HepG2 (cell line): Measurements from ENCODE around the gene ZC3H12A. TPM values are rescaled to one million over a fixed set of nuclear protein-coding genes. Genes with fewer than 3 reads are reported as not detected.

Source experiments
- ATAC-seq: fragments of 200-7000 bp; cut with Tn5 transposase; 3 replicates; pipeline ENCODE4 v1.9.1; 2020; ENCODE audit warnings: mild to moderate bottlenecking, moderate library complexity
- BruUV-seq: library from RNA; stranded (reverse); fragments of 400-500 nt; replicated peaks from 2 replicates; lab custom pipeline; 2021; lab: Mats Ljungman, UMichigan
- CTCF ChIA-PET: fragments of 300-600 bp; formaldehyde crosslinking; extraction: SDS; loops from one replicate; lab custom pipeline; 2021; ENCODE audit warnings: low total read pairs, inconsistent platforms, low intra/inter-chr PET ratio; lab: Yijun Ruan, JAX
- POLR2A ChIA-PET: fragments of 350-600 bp; sonication (Branson Sonifier 250); formaldehyde crosslinking; loops from one replicate; lab custom pipeline; 2020; ENCODE audit warnings: antibody characterized with exemption, inconsistent platforms; lab: Yijun Ruan, JAX
- DNase-seq: peaks from one replicate; pipeline ENCODE4 v3.0.0-alpha.2; 2015; ENCODE audit warnings: low spot score
- FAIRE-seq: peaks from 3 replicates; lab custom pipeline; 2011; peaks lifted over from hg19 to GRCh38; lab: Jason Lieb, UNC
- H2AFZ ChIP-seq: one replicate; pipeline ENCODE4 v1.6.1; 2011; ENCODE audit warnings: low read length, inconsistent platforms
- H3K27ac ChIP-seq: fragments of 300-600 bp; 3 replicates; pipeline ENCODE4 v1.8.0; 2011; ENCODE audit warnings: mixed run types, mild to moderate bottlenecking, mixed read lengths, low read length, inconsistent platforms; ENCODE audit not compliant: insufficient read depth; ENCODE audit errors: extremely low read length
- H3K27me3 ChIP-seq, 2 experiments: fragments of 200-600 bp in 1 of 2; 2 replicates in 1 of 2; 3 replicates in 1 of 2; pipeline versions ENCODE4 v1.6.0 to v1.8.0; 2011; ENCODE audit warnings: low read length in 2 of 2, mild to moderate bottlenecking in 2 of 2, moderate library complexity in 2 of 2, inconsistent platforms in 1 of 2; ENCODE audit not compliant: insufficient read depth in 2 of 2, control insufficient read depth in 1 of 2
- H3K36me3 ChIP-seq, 2 experiments: fragments of 200-600 bp in 1 of 2; replicated peaks in 1 of 2; 2 replicates in 1 of 2; 3 replicates in 1 of 2; pipeline versions ENCODE4 v1.5.1 to v1.8.0; 2011; ENCODE audit warnings: low read length in 2 of 2, inconsistent platforms in 1 of 2; ENCODE audit not compliant: insufficient read depth in 2 of 2, control insufficient read depth in 1 of 2
- H3K4me1 ChIP-seq: 2 replicates; pipeline ENCODE4 v1.5.1; 2012; ENCODE audit warnings: low read length, inconsistent platforms; ENCODE audit not compliant: insufficient read depth
- H3K4me2 ChIP-seq: 2 replicates; pipeline ENCODE4 v1.6.0; 2011; ENCODE audit warnings: low read depth, low read length, inconsistent platforms
- H3K4me3 ChIP-seq, 3 experiments: fragments of 200-600 bp in 1 of 3; sonication (generic), shearing (Covaris generic) in 1 of 3; replicated peaks in 1 of 3; 2 replicates each; pipeline ENCODE4 v1.5.1; 2011 to 2016; ENCODE audit warnings: low read length in 3 of 3, inconsistent platforms in 2 of 3, low read depth in 2 of 3, mild to moderate bottlenecking in 2 of 3, control low read depth in 1 of 3, mixed read lengths in 1 of 3; ENCODE audit not compliant: insufficient read depth in 1 of 3
- H3K79me2 ChIP-seq: one replicate; pipeline ENCODE4 v1.6.1; 2011; ENCODE audit warnings: low read length, inconsistent platforms; ENCODE audit not compliant: insufficient read depth
- H3K9ac ChIP-seq: 2 replicates; pipeline ENCODE4 v1.6.0; 2011; ENCODE audit warnings: mild to moderate bottlenecking, low read depth, low read length, inconsistent platforms; ENCODE audit not compliant: insufficient read depth
- H3K9me3 ChIP-seq: 2 replicates; pipeline ENCODE4 v1.5.1; 2012; ENCODE audit warnings: mild to moderate bottlenecking, low read length
- H4K20me1 ChIP-seq: 2 replicates; pipeline ENCODE4 v1.6.0; 2011; ENCODE audit warnings: inconsistent platforms, mild to moderate bottlenecking, low read length, moderate library complexity; ENCODE audit not compliant: insufficient read depth
- GTF3A ChIP-seq: sonication (generic); formaldehyde crosslinking; conservative IDR thresholded peaks from 2 replicates; pipeline ENCODE4 v1.4.0; 2020; ENCODE audit warnings: mild to moderate bottlenecking, missing genetic modification reagents
- HDAC1 ChIP-seq: sonication (generic); formaldehyde crosslinking; IDR thresholded peaks from 2 replicates; pipeline ENCODE4 v1.5.1; 2020; ENCODE audit warnings: mild to moderate bottlenecking, missing genetic modification reagents
- MATR3 ChIP-seq: sonication (generic); formaldehyde crosslinking; IDR thresholded peaks from 2 replicates; pipeline ENCODE4 v1.4.0; 2020; ENCODE audit warnings: missing genetic modification reagents
- MTA1 ChIP-seq: sonication (generic); formaldehyde crosslinking; IDR thresholded peaks from 2 replicates; pipeline ENCODE4 v1.4.0; 2020; ENCODE audit warnings: missing genetic modification reagents, mild to moderate bottlenecking, borderline replicate concordance
- MXI1 ChIP-seq: IDR thresholded peaks from 3 replicates; pipeline ENCODE4 v1.6.1; 2012; ENCODE audit warnings: low read depth, low read length, inconsistent platforms, borderline replicate concordance
- PHF8 ChIP-seq: sonication (generic); formaldehyde crosslinking; IDR thresholded peaks from 2 replicates; pipeline ENCODE4 v1.5.0; 2020; ENCODE audit warnings: missing genetic modification reagents
- RAD21 ChIP-seq: fragments of 450-650 bp; formaldehyde crosslinking; IDR thresholded peaks from 2 replicates; pipeline ENCODE4 v1.5.0; 2020; ENCODE audit warnings: mild to moderate bottlenecking
- ZIK1 ChIP-seq: sonication (generic); formaldehyde crosslinking; IDR thresholded peaks from 2 replicates; pipeline ENCODE4 v1.5.0; 2020; ENCODE audit warnings: mild to moderate bottlenecking, low read depth, missing genetic modification reagents, borderline replicate concordance
- ZNF280B ChIP-seq: sonication (generic); formaldehyde crosslinking; IDR thresholded peaks from 2 replicates; pipeline ENCODE4 v1.5.0; 2020; ENCODE audit warnings: missing genetic modification reagents, mild to moderate bottlenecking, borderline replicate concordance
- ZNF580 ChIP-seq: IDR thresholded peaks from 2 replicates; pipeline ENCODE4 v1.6.1; 2016; ENCODE audit warnings: low read depth, borderline replicate concordance
- ZNF589 ChIP-seq: sonication (generic); formaldehyde crosslinking; conservative IDR thresholded peaks from 2 replicates; pipeline ENCODE4 v1.8.0; 2022; ENCODE audit warnings: mild to moderate bottlenecking, moderate library complexity, missing genetic modification reagents
- ZNF850 ChIP-seq: sonication (generic); formaldehyde crosslinking; conservative IDR thresholded peaks from 2 replicates; pipeline ENCODE4 v1.9.0; 2021; ENCODE audit warnings: mild to moderate bottlenecking, missing genetic modification reagents
- WGBS: methylation state at CpG from one replicate; pipeline ENCODE4 v1.1.6; 2017; ENCODE audit warnings: low lambda C conversion rate; 5-methylcytosine and 5-hydroxymethylcytosine counted together
- in situ Hi-C: cut with HindIII; loops from 2 replicates; pipeline ENCODE4 v1.10.0; 2017; ENCODE audit warnings: low pct_unique_long_range_greater_than_20kb; ENCODE audit not compliant: extremely low pct_ligation_motif_present
- intact Hi-C: fragments of 100-400 bp; cut with micrococcal nuclease; formaldehyde crosslinking; loops from one replicate; pipeline ENCODE4 v1.10.0; 2022; ENCODE audit not compliant: unreplicated experiment
- polyA plus RNA-seq, 8 experiments: library from polyadenylated mRNA; depleted of rRNA in 3 of 8; stranded (reverse) in 7 of 8; unstranded in 1 of 8; fragments of >200 nt; fragmentation: Illumina TruSeq in 4 of 8; extraction: Trizol in 4 of 8; gene quantifications; 2 replicates each; pipeline versions ENCODE4 v1.2.1 to v1.2.3, GENCODE V29; 2011 to 2016; ENCODE audit warnings: low read depth in 4 of 8, missing spikeins in 1 of 8, mixed read lengths in 1 of 8; ENCODE audit not compliant: insufficient read depth in 1 of 8
- total RNA-seq, 5 experiments: library from RNA; depleted of rRNA; stranded (reverse); fragments of >200 nt; fragmentation: Illumina TruSeq; extraction: Trizol; gene quantifications; 2 replicates each; pipeline ENCODE4 v1.2.3, GENCODE V29; 2016; ENCODE audit warnings: low read depth in 1 of 5
- TF ChIP-seq, protein P1 (sequence below): sonication (generic); formaldehyde crosslinking; IDR thresholded peaks from 2 replicates; pipeline ENCODE4 v1.4.0; 2020; ENCODE audit warnings: missing genetic modification reagents
- TF ChIP-seq, protein P2 (sequence below): sonication (generic); formaldehyde crosslinking; IDR thresholded peaks from 2 replicates; pipeline ENCODE4 v1.4.0; 2020; ENCODE audit warnings: missing genetic modification reagents, mild to moderate bottlenecking, borderline replicate concordance

The ZC3H12A gene
- total and polyA plus RNA-seq, 2 of the 13 experiments (the other 11 are each of a cell fraction or from before 2014, with no cell fraction given): 6.8 to 13.3 TPM

DNA sequence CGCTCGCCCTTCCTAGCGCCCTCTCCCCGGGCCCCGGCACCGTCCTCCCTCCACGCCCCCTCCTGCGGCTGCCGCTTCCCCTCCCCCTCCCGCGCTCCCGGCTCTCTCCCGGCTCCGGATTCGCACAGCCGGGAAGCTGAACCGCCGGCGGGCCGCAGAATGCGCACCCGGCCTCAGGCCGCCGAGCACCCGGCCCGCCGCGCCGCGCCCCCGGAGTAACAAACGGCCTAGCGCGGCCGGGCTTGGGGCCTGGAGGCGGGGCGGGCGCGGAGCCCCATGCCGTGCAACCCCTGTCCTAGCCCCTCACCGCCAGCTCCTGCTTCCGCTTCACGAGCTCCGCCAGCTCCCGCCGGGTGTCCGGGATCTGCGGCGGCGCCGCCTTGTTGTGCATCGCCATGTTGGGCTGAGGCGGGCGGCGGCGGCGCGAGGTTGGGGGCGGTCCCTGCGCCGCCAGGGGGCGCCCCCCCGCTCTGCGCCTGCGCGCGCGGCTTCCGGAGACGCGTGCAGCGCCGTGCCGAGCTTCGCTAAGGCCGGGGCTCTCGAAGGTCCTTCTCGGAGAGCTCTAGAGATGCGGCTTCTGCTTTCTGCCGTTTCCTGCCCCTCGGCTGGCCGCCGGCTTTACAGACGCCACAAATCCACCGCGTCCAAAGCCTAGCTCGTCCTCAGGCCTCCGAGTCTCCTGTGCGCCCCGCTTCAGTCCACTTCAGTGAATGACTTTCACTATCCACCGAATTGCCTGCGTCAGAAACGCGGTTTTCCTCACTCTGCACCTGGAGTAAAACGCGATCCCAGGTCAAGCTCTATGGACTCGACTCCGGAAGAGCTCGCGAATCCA is 40.2 kb downstream of the ZC3H12A start, which contains the start of gene MEAF6:
MEAF6 (minus strand) TSS at position 417 of the 835 bp plus-strand sequence; CDS start at position 397, 20 bp downstream.
- Histone ChIP-seq H3K9ac (peak within 1 kb of the TSS; percentile 85), H3K9me3 (no peaks in the 10 kb centered on the region), H3K36me3 (peaks cover 4 to 14% of the 10 kb centered on the region in 2 experiments; a peak in 3 of 5 replicates), H3K4me1 (peaks cover 23% of the 10 kb centered on the region), H2AFZ (no peak within 1 kb of the TSS), H3K27me3 (no peaks in the 10 kb centered on the region), H3K4me2 (peak within 1 kb of the TSS; percentile 94), H3K79me2 (peaks cover 20% of the 10 kb centered on the region), H3K4me3 (peak within 1 kb of the TSS; percentile 84 to 92 (median 90)), H4K20me1 (peaks cover 9% of the 10 kb centered on the region; the same call in 1 of the 2 replicates), H3K27ac (peak within 1 kb of the TSS; percentile 96)
- in situ Hi-C loops (no loop called here), intact Hi-C loops (loop anchor here (1.0 kb wide), 1 partner anchor 20 kb away; no protein-coding TSS in a partner anchor)
- POLR2A ChIA-PET: interaction anchor here (0.8 to 2.8 kb wide), 24 partner anchors 9 to 498 kb away, joined by 3 to 52 read pairs (median 6); partner anchors contain the start of genes CDCA8, DNALI1, GNL2 and SNIP1
- CTCF ChIA-PET: interaction anchor here (1.1 kb wide), 1 partner anchor 168 kb away, joined by 4 read pairs; no protein-coding TSS in a partner anchor
- DNase-seq: peak; percentile 74
- peak; percentile 49 for FAIRE-seq
- BruUV-seq: no TSS peak
- peak; percentile 96 for ATAC-seq
- 1% methylated on average over 30 of the region's 100 CpGs for WGBS
- TF ChIP-seq GTF3A (CRISPR knock-in tag) (0 out of 2 replicates have a peak, but pooled peaks have one; percentile 69), ZNF280B (CRISPR knock-in tag) (peak; percentile 74; the same call in 1 of the 2 replicates), MTA1 (CRISPR knock-in tag) (peak; percentile 65; the same call in 1 of the 2 replicates), HDAC1 (CRISPR knock-in tag) (peak; percentile 62; the same call in 1 of the 2 replicates), PHF8 (CRISPR knock-in tag) (peak; percentile 78), MATR3 (CRISPR knock-in tag) (no peak), MXI1 (peak; percentile 81; the same call in 1 of the 3 replicates), RAD21 (CRISPR knock-in tag) (peak; percentile 74), ZNF850 (CRISPR knock-in tag) (no peak), ZIK1 (CRISPR knock-in tag) (0 out of 2 replicates have a peak, but pooled peaks have one; percentile 78), ZNF589 (CRISPR knock-in tag) (0 out of 2 replicates have a peak, but pooled peaks have one; percentile 56), ZNF580 (CRISPR knock-in tag) (peak; percentile 72; the same call in 1 of the 2 replicates)
- TF ChIP-seq, protein P1, sequence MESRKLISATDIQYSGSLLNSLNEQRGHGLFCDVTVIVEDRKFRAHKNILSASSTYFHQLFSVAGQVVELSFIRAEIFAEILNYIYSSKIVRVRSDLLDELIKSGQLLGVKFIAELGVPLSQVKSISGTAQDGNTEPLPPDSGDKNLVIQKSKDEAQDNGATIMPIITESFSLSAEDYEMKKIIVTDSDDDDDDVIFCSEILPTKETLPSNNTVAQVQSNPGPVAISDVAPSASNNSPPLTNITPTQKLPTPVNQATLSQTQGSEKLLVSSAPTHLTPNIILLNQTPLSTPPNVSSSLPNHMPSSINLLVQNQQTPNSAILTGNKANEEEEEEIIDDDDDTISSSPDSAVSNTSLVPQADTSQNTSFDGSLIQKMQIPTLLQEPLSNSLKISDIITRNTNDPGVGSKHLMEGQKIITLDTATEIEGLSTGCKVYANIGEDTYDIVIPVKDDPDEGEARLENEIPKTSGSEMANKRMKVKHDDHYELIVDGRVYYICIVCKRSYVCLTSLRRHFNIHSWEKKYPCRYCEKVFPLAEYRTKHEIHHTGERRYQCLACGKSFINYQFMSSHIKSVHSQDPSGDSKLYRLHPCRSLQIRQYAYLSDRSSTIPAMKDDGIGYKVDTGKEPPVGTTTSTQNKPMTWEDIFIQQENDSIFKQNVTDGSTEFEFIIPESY (CRISPR knock-in tag): 0 out of 2 replicates have a peak, but pooled peaks have one; percentile 3
- TF ChIP-seq, protein P2, sequence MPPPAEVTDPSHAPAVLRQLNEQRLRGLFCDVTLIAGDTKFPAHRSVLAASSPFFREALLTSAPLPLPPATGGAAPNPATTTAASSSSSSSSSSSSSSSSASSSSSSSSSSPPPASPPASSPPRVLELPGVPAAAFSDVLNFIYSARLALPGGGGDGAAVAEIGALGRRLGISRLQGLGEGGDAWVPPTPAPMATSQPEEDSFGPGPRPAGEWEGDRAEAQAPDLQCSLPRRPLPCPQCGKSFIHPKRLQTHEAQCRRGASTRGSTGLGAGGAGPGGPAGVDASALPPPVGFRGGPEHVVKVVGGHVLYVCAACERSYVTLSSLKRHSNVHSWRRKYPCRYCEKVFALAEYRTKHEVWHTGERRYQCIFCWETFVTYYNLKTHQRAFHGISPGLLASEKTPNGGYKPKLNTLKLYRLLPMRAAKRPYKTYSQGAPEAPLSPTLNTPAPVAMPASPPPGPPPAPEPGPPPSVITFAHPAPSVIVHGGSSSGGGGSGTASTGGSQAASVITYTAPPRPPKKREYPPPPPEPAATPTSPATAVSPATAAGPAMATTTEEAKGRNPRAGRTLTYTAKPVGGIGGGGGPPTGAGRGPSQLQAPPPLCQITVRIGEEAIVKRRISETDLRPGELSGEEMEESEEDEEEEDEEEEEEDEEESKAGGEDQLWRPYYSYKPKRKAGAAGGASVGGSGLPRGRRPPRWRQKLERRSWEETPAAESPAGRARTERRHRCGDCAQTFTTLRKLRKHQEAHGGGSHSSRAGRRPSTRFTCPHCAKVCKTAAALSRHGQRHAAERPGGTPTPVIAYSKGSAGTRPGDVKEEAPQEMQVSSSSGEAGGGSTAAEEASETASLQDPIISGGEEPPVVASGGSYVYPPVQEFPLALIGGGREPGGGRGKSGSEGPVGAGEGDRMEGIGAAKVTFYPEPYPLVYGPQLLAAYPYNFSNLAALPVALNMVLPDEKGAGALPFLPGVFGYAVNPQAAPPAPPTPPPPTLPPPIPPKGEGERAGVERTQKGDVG (CRISPR knock-in tag): peak; percentile 21; the same call in 1 of the 2 replicates
